ENCODE measurements around the gene CNTNAP2.

DNA sequence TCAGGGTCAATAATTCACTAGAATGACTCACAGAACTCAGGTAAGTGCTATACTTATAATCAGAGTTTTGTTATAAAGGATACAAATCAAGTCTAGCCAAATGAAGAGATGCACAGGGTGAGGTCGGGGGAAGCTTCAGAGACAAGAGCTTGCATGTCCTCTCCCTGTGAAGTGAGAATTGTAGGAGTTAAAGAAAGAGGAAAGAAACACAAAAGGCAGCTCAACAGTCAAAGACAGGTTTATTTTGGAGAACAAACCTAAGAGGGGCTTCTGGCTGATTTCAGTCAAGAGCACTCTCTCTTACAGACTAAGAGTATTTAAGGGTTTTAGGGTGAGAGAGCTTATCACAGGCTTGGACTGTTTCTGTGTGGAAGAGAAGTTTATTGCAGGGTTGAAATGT, 1873.5 kb downstream of the CNTNAP2 start:
- TF ChIP-seq, protein P1, sequence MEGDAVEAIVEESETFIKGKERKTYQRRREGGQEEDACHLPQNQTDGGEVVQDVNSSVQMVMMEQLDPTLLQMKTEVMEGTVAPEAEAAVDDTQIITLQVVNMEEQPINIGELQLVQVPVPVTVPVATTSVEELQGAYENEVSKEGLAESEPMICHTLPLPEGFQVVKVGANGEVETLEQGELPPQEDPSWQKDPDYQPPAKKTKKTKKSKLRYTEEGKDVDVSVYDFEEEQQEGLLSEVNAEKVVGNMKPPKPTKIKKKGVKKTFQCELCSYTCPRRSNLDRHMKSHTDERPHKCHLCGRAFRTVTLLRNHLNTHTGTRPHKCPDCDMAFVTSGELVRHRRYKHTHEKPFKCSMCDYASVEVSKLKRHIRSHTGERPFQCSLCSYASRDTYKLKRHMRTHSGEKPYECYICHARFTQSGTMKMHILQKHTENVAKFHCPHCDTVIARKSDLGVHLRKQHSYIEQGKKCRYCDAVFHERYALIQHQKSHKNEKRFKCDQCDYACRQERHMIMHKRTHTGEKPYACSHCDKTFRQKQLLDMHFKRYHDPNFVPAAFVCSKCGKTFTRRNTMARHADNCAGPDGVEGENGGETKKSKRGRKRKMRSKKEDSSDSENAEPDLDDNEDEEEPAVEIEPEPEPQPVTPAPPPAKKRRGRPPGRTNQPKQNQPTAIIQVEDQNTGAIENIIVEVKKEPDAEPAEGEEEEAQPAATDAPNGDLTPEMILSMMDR (conservative IDR thresholded peaks at IDR 0.05): no peak
- no peak for TF ChIP-seq ZFX (IDR thresholded peaks at IDR 0.05)

Measured in C4-2B (cell line).